K562 (cell line): ENCODE data around the gene DIAPH1. TPM values are rescaled to one million over a fixed set of nuclear protein-coding genes. Genes with fewer than 3 reads are reported as not detected.

Experiments
- ARID1B ChIP-seq: fragments of 450-650 bp; IDR thresholded peaks from 2 replicates; pipeline ENCODE4 v1.6.1; 2016; ENCODE audit warnings: antibody characterized with exemption, mild to moderate bottlenecking, inconsistent platforms
- BCOR ChIP-seq: fragments of 450-650 bp; IDR thresholded peaks from 2 replicates; pipeline ENCODE4 v1.6.1; 2016
- ELF2 ChIP-seq: fragments of 250-450 bp; sonication (Bioruptor Pico); IDR thresholded peaks from 2 replicates; pipeline ENCODE4 v1.5.0; 2021; ENCODE audit warnings: mild to moderate bottlenecking
- HDAC1 ChIP-seq, 2 experiments: fragments of 450-650 bp; IDR thresholded peaks; 2 replicates each; pipeline ENCODE4 v1.6.1; 2016 to 2017; ENCODE audit warnings: inconsistent platforms in 1 of 2, mild to moderate bottlenecking in 1 of 2, moderate library complexity in 1 of 2
- HDGF ChIP-seq: fragments of 450-650 bp; IDR thresholded peaks from 2 replicates; pipeline ENCODE4 v1.6.1; 2016
- JUND ChIP-seq, 2 experiments: IDR thresholded peaks; 2 replicates in 1 of 2; 3 replicates in 1 of 2; pipeline ENCODE4 v1.6.1; 2011; ENCODE audit warnings: borderline replicate concordance in 2 of 2, low read depth in 2 of 2, low read length in 2 of 2, improper control_type of control experiment in 1 of 2, missing biosample characterization in 1 of 2, missing genetic modification characterization in 1 of 2, missing genetic modification reagents in 1 of 2
- KDM1A ChIP-seq, 2 experiments: fragments of 450-650 bp; IDR thresholded peaks; 2 replicates each; pipeline ENCODE4 v1.6.1; 2016; ENCODE audit warnings: mild to moderate bottlenecking in 2 of 2
- LEF1 ChIP-seq: fragments of 450-650 bp; IDR thresholded peaks from 2 replicates; pipeline ENCODE4 v1.6.1; 2016; ENCODE audit warnings: mild to moderate bottlenecking
- MAZ ChIP-seq, 2 experiments: fragments of 450-650 bp in 1 of 2; sonication (generic) in 1 of 2; formaldehyde crosslinking; IDR thresholded peaks in 1 of 2; conservative IDR thresholded peaks in 1 of 2; 2 replicates each; pipeline versions ENCODE4 v1.4.0 to v1.5.0; 2020; ENCODE audit warnings: mild to moderate bottlenecking in 1 of 2, missing genetic modification reagents in 1 of 2
- NBN ChIP-seq: fragments of 450-650 bp; IDR thresholded peaks from 2 replicates; pipeline ENCODE4 v1.6.1; 2016; ENCODE audit warnings: low read depth, mild to moderate bottlenecking
- NKRF ChIP-seq: fragments of 450-650 bp; IDR thresholded peaks from 2 replicates; pipeline ENCODE4 v1.6.1; 2016; ENCODE audit warnings: borderline replicate concordance
- NR1H2 ChIP-seq: sonication (generic); formaldehyde crosslinking; IDR thresholded peaks from 2 replicates; pipeline ENCODE4 v1.4.0; 2020; ENCODE audit warnings: mild to moderate bottlenecking, missing genetic modification reagents
- RBM15 ChIP-seq: fragments of 200-400 bp; formaldehyde crosslinking; IDR thresholded peaks from 2 replicates; pipeline ENCODE4 v1.6.1; 2018; ENCODE audit warnings: mild to moderate bottlenecking, low read length, moderate library complexity; ENCODE audit not compliant: insufficient read depth
- SMARCE1 ChIP-seq: fragments of 450-650 bp; IDR thresholded peaks from 2 replicates; pipeline ENCODE4 v1.7.1; 2016; ENCODE audit warnings: mild to moderate bottlenecking
- TARDBP ChIP-seq: fragments of 450-650 bp; IDR thresholded peaks from 2 replicates; pipeline ENCODE4 v1.6.1; 2016
- ZNF121 ChIP-seq: sonication (generic); formaldehyde crosslinking; conservative IDR thresholded peaks from 2 replicates; pipeline ENCODE4 v1.8.0; 2022; ENCODE audit warnings: missing genetic modification reagents
- ZNF3 ChIP-seq: fragments of 250-450 bp; sonication (Bioruptor Pico); IDR thresholded peaks from 2 replicates; pipeline ENCODE4 v1.5.0; 2021; ENCODE audit warnings: mild to moderate bottlenecking, moderate library complexity
- polyA plus RNA-seq, 8 experiments: library from polyadenylated mRNA; depleted of rRNA in 4 of 8; stranded (reverse) in 5 of 8; unstranded in 3 of 8; fragments of >200 nt; fragmentation: Nextera tagmentation in 2 of 8; fragmentation: Illumina TruSeq in 1 of 8; extraction: Ambion mirVana in 2 of 8; extraction: Trizol in 1 of 8; gene quantifications; 2 replicates each; pipeline versions ENCODE4 v1.2.1 to v1.2.3, GENCODE V29; 2011 to 2014; ENCODE audit warnings: inconsistent platforms in 1 of 8, missing spikeins in 1 of 8
- total RNA-seq, 7 experiments: library from RNA; depleted of rRNA in 6 of 7; stranded (reverse); fragments of >200 nt in 6 of 7; fragmentation: Illumina TruSeq in 2 of 7; extraction: Trizol in 2 of 7; gene quantifications; 2 replicates each; pipeline versions ENCODE4 v1.2.1 to v1.2.3, GENCODE V29; 2011 to 2021; ENCODE audit warnings: low replicate concordance in 1 of 7
- TF ChIP-seq, protein P1 (sequence below), 2 experiments: fragments of 450-650 bp; IDR thresholded peaks; 2 replicates each; pipeline ENCODE4 v1.6.1; 2018; ENCODE audit warnings: mild to moderate bottlenecking in 2 of 2, low read depth in 1 of 2; ENCODE audit not compliant: partially characterized antibody in 2 of 2
- TF ChIP-seq, protein P2 (sequence below): sonication (generic); formaldehyde crosslinking; IDR thresholded peaks from 2 replicates; pipeline ENCODE4 v1.8.1; 2023; ENCODE audit warnings: mild to moderate bottlenecking, missing genetic modification reagents
- TF ChIP-seq, protein P3 (sequence below): fragments of 450-650 bp; IDR thresholded peaks from 2 replicates; pipeline ENCODE4 v1.6.1; 2016; ENCODE audit warnings: antibody characterized with exemption

The DIAPH1 gene
- total and polyA plus RNA-seq, 9 of the 15 experiments (the other 6 are each of a cell fraction or from before 2014, with no cell fraction given), result 60.8 to 328 (median 97.8) TPM

GRCh38 chr5:141633871-141634561 is 15.2 kb upstream of the DIAPH1 start (continued):
- peak; percentile 46; the same call in 1 of the 2 replicates for TF ChIP-seq ARID1B
- no peak for TF ChIP-seq NR1H2 (CRISPR knock-in tag)
- peak; percentile 84 for TF ChIP-seq ZNF3 (CRISPR knock-in tag)
- peak; percentile 99 for TF ChIP-seq ZNF121
- peak; percentile 71 for TF ChIP-seq BCOR
- TF ChIP-seq, protein P1, sequence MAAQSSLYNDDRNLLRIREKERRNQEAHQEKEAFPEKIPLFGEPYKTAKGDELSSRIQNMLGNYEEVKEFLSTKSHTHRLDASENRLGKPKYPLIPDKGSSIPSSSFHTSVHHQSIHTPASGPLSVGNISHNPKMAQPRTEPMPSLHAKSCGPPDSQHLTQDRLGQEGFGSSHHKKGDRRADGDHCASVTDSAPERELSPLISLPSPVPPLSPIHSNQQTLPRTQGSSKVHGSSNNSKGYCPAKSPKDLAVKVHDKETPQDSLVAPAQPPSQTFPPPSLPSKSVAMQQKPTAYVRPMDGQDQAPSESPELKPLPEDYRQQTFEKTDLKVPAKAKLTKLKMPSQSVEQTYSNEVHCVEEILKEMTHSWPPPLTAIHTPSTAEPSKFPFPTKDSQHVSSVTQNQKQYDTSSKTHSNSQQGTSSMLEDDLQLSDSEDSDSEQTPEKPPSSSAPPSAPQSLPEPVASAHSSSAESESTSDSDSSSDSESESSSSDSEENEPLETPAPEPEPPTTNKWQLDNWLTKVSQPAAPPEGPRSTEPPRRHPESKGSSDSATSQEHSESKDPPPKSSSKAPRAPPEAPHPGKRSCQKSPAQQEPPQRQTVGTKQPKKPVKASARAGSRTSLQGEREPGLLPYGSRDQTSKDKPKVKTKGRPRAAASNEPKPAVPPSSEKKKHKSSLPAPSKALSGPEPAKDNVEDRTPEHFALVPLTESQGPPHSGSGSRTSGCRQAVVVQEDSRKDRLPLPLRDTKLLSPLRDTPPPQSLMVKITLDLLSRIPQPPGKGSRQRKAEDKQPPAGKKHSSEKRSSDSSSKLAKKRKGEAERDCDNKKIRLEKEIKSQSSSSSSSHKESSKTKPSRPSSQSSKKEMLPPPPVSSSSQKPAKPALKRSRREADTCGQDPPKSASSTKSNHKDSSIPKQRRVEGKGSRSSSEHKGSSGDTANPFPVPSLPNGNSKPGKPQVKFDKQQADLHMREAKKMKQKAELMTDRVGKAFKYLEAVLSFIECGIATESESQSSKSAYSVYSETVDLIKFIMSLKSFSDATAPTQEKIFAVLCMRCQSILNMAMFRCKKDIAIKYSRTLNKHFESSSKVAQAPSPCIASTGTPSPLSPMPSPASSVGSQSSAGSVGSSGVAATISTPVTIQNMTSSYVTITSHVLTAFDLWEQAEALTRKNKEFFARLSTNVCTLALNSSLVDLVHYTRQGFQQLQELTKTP (IDR thresholded peaks at IDR 0.05; ENCODE audit: low read depth in 1 of 2, partially characterized antibody in 2 of 2), result peak in 1 of 2 experiments; percentile 40
- TF ChIP-seq, protein P2, sequence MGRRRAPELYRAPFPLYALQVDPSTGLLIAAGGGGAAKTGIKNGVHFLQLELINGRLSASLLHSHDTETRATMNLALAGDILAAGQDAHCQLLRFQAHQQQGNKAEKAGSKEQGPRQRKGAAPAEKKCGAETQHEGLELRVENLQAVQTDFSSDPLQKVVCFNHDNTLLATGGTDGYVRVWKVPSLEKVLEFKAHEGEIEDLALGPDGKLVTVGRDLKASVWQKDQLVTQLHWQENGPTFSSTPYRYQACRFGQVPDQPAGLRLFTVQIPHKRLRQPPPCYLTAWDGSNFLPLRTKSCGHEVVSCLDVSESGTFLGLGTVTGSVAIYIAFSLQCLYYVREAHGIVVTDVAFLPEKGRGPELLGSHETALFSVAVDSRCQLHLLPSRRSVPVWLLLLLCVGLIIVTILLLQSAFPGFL (CRISPR knock-in tag), result no peak
- TF ChIP-seq MAZ (CRISPR knock-in tag; conservative IDR thresholded peaks at IDR 0.05 in 1 of 2, IDR thresholded peaks at IDR 0.05 in 1 of 2), result 0 out of 4 replicates have a peak, but pooled peaks of 1 of the 2 experiments have one; percentile 15
- peak; percentile 89 for TF ChIP-seq JUND (IDR thresholded peaks at IDR 0.05; ENCODE audit: borderline replicate concordance, low read depth, low read length)
- TF ChIP-seq JUND (tag; IDR thresholded peaks at IDR 0.05; ENCODE audit: borderline replicate concordance, low read depth, low read length), result peak; percentile 90; the same call in 2 of the 3 replicates
- TF ChIP-seq, protein P3, sequence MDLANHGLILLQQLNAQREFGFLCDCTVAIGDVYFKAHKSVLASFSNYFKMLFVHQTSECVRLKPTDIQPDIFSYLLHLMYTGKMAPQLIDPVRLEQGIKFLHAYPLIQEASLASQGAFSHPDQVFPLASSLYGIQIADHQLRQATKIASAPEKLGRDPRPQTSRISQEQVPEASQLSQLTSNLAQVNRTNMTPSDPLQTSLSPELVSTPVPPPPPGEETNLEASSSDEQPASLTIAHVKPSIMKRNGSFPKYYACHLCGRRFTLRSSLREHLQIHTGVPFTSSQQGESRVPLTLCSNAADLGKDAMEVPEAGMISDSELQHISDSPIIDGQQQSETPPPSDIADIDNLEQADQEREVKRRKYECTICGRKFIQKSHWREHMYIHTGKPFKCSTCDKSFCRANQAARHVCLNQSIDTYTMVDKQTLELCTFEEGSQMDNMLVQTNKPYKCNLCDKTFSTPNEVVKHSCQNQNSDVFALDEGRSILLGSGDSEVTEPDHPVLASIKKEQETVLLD, result peak; percentile 36; the same call in 1 of the 2 replicates
- TF ChIP-seq NBN, result peak; percentile 30; the same call in 1 of the 2 replicates
- 0 out of 4 replicates have a peak, but pooled peaks of 1 of the 2 experiments have one; percentile 31 for TF ChIP-seq HDAC1 (IDR thresholded peaks at IDR 0.05)
- TF ChIP-seq RBM15, result no peak
- TF ChIP-seq ELF2 (CRISPR knock-in tag), result no peak
- 0 out of 2 replicates have a peak, but pooled peaks have one; percentile 33 for TF ChIP-seq LEF1
- TF ChIP-seq HDGF, result peak; percentile 60; the same call in 1 of the 2 replicates
- TF ChIP-seq NKRF, result no peak
- TF ChIP-seq KDM1A (IDR thresholded peaks at IDR 0.05), result peak; percentile 27 to 28; a peak in 1 of 4 replicates
- TF ChIP-seq SMARCE1, result peak; percentile 48; the same call in 1 of the 2 replicates
- TF ChIP-seq TARDBP, result no peak
